Activated naive CD4-positive, alpha-beta T cell treated with anti-CD3 and anti-CD28 coated beads, Interleukin-2, amount 10 ng/mL, durations not matched to agents 7 days and 5 days (primary cell): Measurements from ENCODE around the gene MYH4.

Source experiments
- CTCF ChIA-PET: fragments of 350-600 bp; sonication (Branson Sonifier 250); formaldehyde crosslinking; loops from one replicate; lab custom pipeline; 2021; ENCODE audit warnings: antibody characterized with exemption; lab: Charles Lee
- DNase-seq: peaks from one replicate; pipeline ENCODE4 v3.0.0-alpha.2; 2020
- H3K27ac Mint-ChIP-seq: one replicate; pipeline ENCODE4 v1.8.0; 2021; ENCODE audit warnings: mild to moderate bottlenecking, moderate library complexity, mixed read lengths
- H3K27me3 Mint-ChIP-seq: one replicate; pipeline ENCODE4 v1.8.0; 2021; ENCODE audit warnings: mild to moderate bottlenecking, mixed read lengths
- H3K36me3 Mint-ChIP-seq: one replicate; pipeline ENCODE4 v1.8.0; 2021; ENCODE audit warnings: mixed read lengths
- H3K4me1 Mint-ChIP-seq: one replicate; pipeline ENCODE4 v1.8.0; 2021; ENCODE audit warnings: mixed read lengths
- H3K4me3 Mint-ChIP-seq: one replicate; pipeline ENCODE4 v1.8.0; 2021; ENCODE audit warnings: mild to moderate bottlenecking, moderate library complexity, mixed read lengths
- H3K9me3 Mint-ChIP-seq: one replicate; pipeline ENCODE4 v1.8.0; 2021; ENCODE audit warnings: mixed read lengths

The MYH4 gene

GRCh38 chr17:10394201-10394887 lies 75.0 kb downstream of the MYH4 start:
- no peaks in the 10 kb centered on the region for H3K36me3 Mint-ChIP-seq
- no peaks in the 10 kb centered on the region for H3K27me3 Mint-ChIP-seq
- H3K9me3 Mint-ChIP-seq: no peaks in the 10 kb centered on the region
- CTCF ChIA-PET: no interaction called here
- no peak for DNase-seq
- no peak overlapping the region for H3K4me3 Mint-ChIP-seq
- no peaks in the 10 kb centered on the region for H3K4me1 Mint-ChIP-seq
- H3K27ac Mint-ChIP-seq: no peak overlapping the region
